ENCODE data around the gene BNC2. TPM values are rescaled to one million over a fixed set of nuclear protein-coding genes. Genes with fewer than 3 reads are reported as not detected.

The BNC2 gene
- total and polyA plus RNA-seq, 2 of the 13 experiments (the other 11 are each of a cell fraction or from before 2014, with no cell fraction given) = not detected

DNA sequence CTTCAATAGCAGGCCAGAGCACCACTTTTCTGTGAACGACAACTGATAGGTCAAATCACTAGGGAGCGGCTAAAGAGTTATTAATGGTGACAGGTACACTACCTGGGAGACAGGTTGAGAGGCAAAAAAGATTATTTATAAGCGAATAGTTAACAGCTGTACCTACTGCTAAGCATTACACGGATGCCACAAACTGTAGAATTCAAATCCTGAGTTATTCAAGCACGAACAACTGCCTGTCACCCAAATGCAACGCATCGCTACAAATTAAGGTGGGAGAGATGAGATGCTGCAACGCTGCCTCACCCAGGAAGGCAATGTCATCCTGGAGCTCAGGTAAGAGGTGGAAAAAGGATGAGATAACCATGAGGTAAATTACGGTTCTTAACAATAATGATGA is 342.9 kb downstream of the BNC2 start:
- CTCF ChIA-PET (ENCODE audit: low intra/inter-chr PET ratio, low total read pairs) = no interaction called here
- Histone ChIP-seq H2AFZ (ENCODE audit: low read length) (no peak overlapping the region), H3K9me3 (ENCODE audit: low read length) (no peaks in the 10 kb centered on the region), H3K9ac (ENCODE audit: insufficient read depth, low read depth, low read length) (no peak overlapping the region), H3K4me3 (replicated peaks in 1 of 3; ENCODE audit: insufficient read depth in 1 of 3, low read depth in 2 of 3, low read length in 3 of 3) (no peak overlapping the region), H3K36me3 (replicated peaks in 1 of 2; ENCODE audit: control insufficient read depth in 1 of 2, insufficient read depth in 2 of 2, low read length in 2 of 2) (no peaks in the 10 kb centered on the region), H4K20me1 (ENCODE audit: insufficient read depth, low read length) (no peaks in the 10 kb centered on the region), H3K4me1 (ENCODE audit: insufficient read depth, low read length) (no peaks in the 10 kb centered on the region), H3K79me2 (ENCODE audit: insufficient read depth, low read length) (no peaks in the 10 kb centered on the region), H3K27me3 (ENCODE audit: control insufficient read depth in 1 of 2, insufficient read depth in 2 of 2, low read length in 2 of 2) (peaks cover 0 to under 1% of the 10 kb centered on the region in 2 experiments; a peak in 1 of 5 replicates), H3K4me2 (ENCODE audit: low read depth, low read length) (no peak overlapping the region), H3K27ac (ENCODE audit: extremely low read length, insufficient read depth, low read length) (no peak overlapping the region)
- in situ Hi-C loops (cut with HindIII; ENCODE audit: extremely low pct_ligation_motif_present, low pct_unique_long_range_greater_than_20kb) = no loop called here
- intact Hi-C loops (cut with micrococcal nuclease; ENCODE audit: unreplicated experiment) = no loop called here
- FAIRE-seq = no peak
- DNase-seq (ENCODE audit: low spot score) = no peak
- no peak for ATAC-seq
- BruUV-seq (replicated peaks) = no TSS peak
- POLR2A ChIA-PET = no interaction called here
- WGBS (ENCODE audit: low lambda C conversion rate) = 21% methylated on average over 9 of the region's 9 CpGs
- TF ChIP-seq NR3C1 (CRISPR knock-in tag; IDR thresholded peaks at IDR 0.05) (no peak), RBAK (CRISPR knock-in tag; IDR thresholded peaks at IDR 0.05) (no peak), GABPB1 (CRISPR knock-in tag; IDR thresholded peaks at IDR 0.05) (no peak), PAX8 (CRISPR knock-in tag; IDR thresholded peaks at IDR 0.05; ENCODE audit: borderline replicate concordance) (no peak), ETV5 (CRISPR knock-in tag; IDR thresholded peaks at IDR 0.05; ENCODE audit: borderline replicate concordance) (no peak), SKIL (CRISPR knock-in tag; IDR thresholded peaks at IDR 0.05; ENCODE audit: borderline replicate concordance) (no peak), MAFG (CRISPR knock-in tag; IDR thresholded peaks at IDR 0.05) (no peak), ZNF766 (CRISPR knock-in tag; IDR thresholded peaks at IDR 0.05; ENCODE audit: borderline replicate concordance) (no peak), ZKSCAN1 (IDR thresholded peaks at IDR 0.05; ENCODE audit: low read length) (no peak), CHCHD3 (CRISPR knock-in tag; IDR thresholded peaks at IDR 0.05) (no peak)
- TF ChIP-seq, protein P1, sequence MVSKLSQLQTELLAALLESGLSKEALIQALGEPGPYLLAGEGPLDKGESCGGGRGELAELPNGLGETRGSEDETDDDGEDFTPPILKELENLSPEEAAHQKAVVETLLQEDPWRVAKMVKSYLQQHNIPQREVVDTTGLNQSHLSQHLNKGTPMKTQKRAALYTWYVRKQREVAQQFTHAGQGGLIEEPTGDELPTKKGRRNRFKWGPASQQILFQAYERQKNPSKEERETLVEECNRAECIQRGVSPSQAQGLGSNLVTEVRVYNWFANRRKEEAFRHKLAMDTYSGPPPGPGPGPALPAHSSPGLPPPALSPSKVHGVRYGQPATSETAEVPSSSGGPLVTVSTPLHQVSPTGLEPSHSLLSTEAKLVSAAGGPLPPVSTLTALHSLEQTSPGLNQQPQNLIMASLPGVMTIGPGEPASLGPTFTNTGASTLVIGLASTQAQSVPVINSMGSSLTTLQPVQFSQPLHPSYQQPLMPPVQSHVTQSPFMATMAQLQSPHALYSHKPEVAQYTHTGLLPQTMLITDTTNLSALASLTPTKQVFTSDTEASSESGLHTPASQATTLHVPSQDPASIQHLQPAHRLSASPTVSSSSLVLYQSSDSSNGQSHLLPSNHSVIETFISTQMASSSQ (IDR thresholded peaks at IDR 0.05; ENCODE audit: low read depth) = no peak
- TF ChIP-seq, protein P1 (CRISPR knock-in tag; IDR thresholded peaks at IDR 0.05; ENCODE audit: borderline replicate concordance) = no peak
- TF ChIP-seq, protein P2, sequence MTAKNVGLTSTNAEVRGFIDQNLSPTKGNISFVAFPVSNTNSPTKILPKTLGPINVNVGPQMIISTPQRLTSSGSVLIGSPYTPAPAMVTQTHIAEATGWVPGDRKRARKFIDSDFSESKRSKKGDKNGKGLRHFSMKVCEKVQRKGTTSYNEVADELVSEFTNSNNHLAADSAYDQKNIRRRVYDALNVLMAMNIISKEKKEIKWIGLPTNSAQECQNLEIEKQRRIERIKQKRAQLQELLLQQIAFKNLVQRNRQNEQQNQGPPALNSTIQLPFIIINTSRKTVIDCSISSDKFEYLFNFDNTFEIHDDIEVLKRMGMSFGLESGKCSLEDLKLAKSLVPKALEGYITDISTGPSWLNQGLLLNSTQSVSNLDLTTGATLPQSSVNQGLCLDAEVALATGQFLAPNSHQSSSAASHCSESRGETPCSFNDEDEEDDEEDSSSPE (CRISPR knock-in tag; IDR thresholded peaks at IDR 0.05) = no peak
